Measurements from ENCODE around the gene PCMTD2. TPM values are rescaled to one million over a fixed set of nuclear protein-coding genes. Genes with fewer than 3 reads are reported as not detected.

Gene PCMTD2
- total and polyA plus RNA-seq, 2 of the 8 experiments (the other 6 are each of a cell fraction or from before 2014, with no cell fraction given), result 21.4 to 55.1 TPM

DNA sequence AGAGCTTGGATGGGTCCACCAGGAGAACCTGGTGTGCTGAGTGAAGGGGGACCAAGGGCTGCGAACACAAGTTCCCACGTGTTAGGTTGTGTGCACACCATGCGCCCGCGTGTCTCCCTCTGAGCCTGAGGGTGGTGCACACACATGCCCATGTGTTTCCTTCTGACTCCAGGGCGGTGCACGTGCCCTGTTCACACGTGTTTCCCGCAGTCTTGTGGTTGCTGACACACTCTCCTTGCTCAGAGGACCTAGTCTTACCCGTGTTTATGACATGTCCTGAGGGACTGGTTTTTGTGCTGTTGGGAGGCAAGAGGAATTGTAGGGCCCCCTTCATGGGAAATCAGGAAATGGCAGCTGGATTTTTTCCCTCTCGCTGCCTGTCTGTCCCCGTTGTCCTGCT is 36.3 kb upstream of the PCMTD2 start (continued):
- TF ChIP-seq CEBPB (IDR thresholded peaks at IDR 0.05; ENCODE audit: low read depth, low read length) (no peak), EP300 (IDR thresholded peaks at IDR 0.05; ENCODE audit: borderline replicate concordance in 1 of 2, low read depth in 2 of 2, low read length in 2 of 2) (no peak)
